HG02623 (cell line): ENCODE results near the gene IMP4.
A peak's percentile ranks its signal among the peaks of the same experiment; 100 is the strongest.

Experiments
- ATAC-seq: cut with Tn5 transposase; IDR thresholded peaks from one replicate; pipeline ENCODE4 v1.9.1; 2021; ENCODE audit warnings: moderate library complexity; ENCODE audit not compliant: unreplicated experiment

Gene IMP4

GRCh38 chr2:130375291-130376266 lies 32.9 kb downstream of the IMP4 start:
- ATAC-seq: no peak

- peak; percentile 52 for ATAC-seq
Observed at GRCh38 chr2:130376433-130377293, 34.0 kb downstream of the IMP4 start.

GRCh38 chr2:130377491-130377890 lies 34.8 kb downstream of the IMP4 start:
- no peak for ATAC-seq

GRCh38 chr2:130378206-130378897 lies 35.7 kb downstream of the IMP4 start:
- no peak for ATAC-seq

- ATAC-seq: no peak
Observed at GRCh38 chr2:130378898-130379214, 36.2 kb downstream of the IMP4 start.

- ATAC-seq: no peak
Observed at GRCh38 chr2:130380096-130380934, 37.6 kb downstream of the IMP4 start.

GRCh38 chr2:130381145-130381544 lies 38.4 kb downstream of the IMP4 start:
- ATAC-seq: no peak

GRCh38 chr2:130381619-130382018 lies 38.9 kb downstream of the IMP4 start:
- no peak for ATAC-seq

- ATAC-seq: no peak
Observed at GRCh38 chr2:130382313-130382917, 39.7 kb downstream of the IMP4 start.

GRCh38 chr2:130385709-130386108 lies 43.0 kb downstream of the IMP4 start:
- peak; percentile 53 for ATAC-seq

GRCh38 chr2:130387071-130387400 lies 44.3 kb downstream of the IMP4 start:
- ATAC-seq: no peak

GRCh38 chr2:130387804-130388203 lies 45.1 kb downstream of the IMP4 start:
- ATAC-seq: no peak

- no peak for ATAC-seq
Observed at GRCh38 chr2:130388221-130388907, 45.7 kb downstream of the IMP4 start.

GRCh38 chr2:130389358-130389757 lies 46.7 kb downstream of the IMP4 start:
- no peak for ATAC-seq

- ATAC-seq: no peak
Observed at GRCh38 chr2:130389783-130390182, 47.1 kb downstream of the IMP4 start.

GRCh38 chr2:130390460-130391057 lies 47.9 kb downstream of the IMP4 start:
- ATAC-seq: peak; percentile 1

GRCh38 chr2:130391058-130391871 lies 48.6 kb downstream of the IMP4 start:
- ATAC-seq: peak; percentile 87
